ENCODE measurements around the gene PALM2AKAP2.

The PALM2AKAP2 gene

DNA sequence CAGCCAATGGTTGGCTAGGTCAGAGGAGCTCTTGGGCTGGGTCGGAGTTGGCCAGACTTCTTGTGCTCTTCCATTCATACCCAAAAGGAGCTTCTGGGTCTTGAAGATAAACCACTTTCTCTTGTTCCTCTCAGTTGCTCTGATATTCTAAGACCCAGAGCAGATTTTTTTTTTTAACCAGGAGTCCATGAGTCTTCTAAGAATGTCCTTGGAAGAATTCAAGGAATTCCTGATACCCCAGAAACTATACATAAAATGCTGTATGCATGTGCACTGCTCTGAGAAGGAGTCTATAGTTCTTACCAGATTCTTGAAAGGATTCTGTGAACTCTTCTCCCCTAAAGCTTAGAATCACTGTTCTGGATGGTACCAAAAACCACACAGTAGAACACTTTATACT, 9.9 kb upstream of the PALM2AKAP2 start:
- no peak for DNase-seq (ENCODE audit: low read depth)
- no peak overlapping the region for H3K4me3 ChIP-seq (ENCODE audit: low read depth, low read length)
- TF ChIP-seq CTCF (IDR thresholded peaks at IDR 0.05; ENCODE audit: low read depth, low read length, missing control alignments): no peak

GRCh38 chr9:109771087-109771486, 8.9 kb upstream of the PALM2AKAP2 start:
- no peak overlapping the region for H3K4me3 ChIP-seq (ENCODE audit: low read depth, low read length)
- TF ChIP-seq CTCF (IDR thresholded peaks at IDR 0.05; ENCODE audit: low read depth, low read length, missing control alignments): no peak
- no peak for DNase-seq (ENCODE audit: low read depth)

DNA sequence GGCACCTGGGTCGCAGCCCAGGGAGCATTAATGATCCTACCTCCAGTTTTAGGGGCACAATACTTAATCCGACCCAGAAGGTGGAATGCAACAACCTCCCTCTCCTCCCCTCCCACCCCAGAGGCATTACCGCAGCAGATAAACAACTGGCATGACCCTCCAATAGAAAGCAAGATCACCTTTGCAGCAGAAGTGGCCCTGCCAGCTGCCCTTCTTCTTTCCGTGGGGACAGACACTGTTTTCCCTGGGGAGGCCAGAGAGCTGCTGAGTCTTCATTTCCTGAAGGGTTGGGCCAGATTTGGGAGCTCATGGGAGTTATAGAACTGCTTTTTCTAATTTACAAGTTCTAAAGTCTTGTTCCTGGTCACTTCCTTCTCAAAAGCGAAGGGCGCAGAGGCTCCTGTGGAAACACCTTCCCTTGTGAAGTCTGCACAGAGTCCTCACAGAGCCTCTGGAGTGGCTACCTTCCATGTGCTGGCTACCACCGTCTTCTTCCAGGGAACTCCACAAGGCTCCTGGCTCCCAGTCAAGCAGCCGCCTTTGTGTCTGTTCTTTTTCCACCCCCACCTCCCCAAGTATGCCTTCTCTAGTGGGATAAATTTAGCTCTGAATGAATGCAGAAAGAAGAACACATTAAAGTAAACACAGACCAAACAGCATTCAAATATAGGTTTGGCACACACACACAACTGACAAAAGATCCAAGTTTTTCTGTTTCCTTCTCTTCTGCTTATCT, 8.0 kb upstream of the PALM2AKAP2 start:
- DNase-seq (ENCODE audit: low read depth): no peak

GRCh38 chr9:109775516-109775915, 4.5 kb upstream of the PALM2AKAP2 start:
- H3K4me3 ChIP-seq (ENCODE audit: low read depth, low read length): no peak overlapping the region
- no peak for TF ChIP-seq CTCF (IDR thresholded peaks at IDR 0.05; ENCODE audit: low read depth, low read length, missing control alignments)
- DNase-seq (ENCODE audit: low read depth): no peak

More for the DNA sequence above, 8.0 kb upstream of the PALM2AKAP2 start:
- TF ChIP-seq CTCF (IDR thresholded peaks at IDR 0.05; ENCODE audit: low read depth, low read length, missing control alignments): no peak
- H3K4me3 ChIP-seq (ENCODE audit: low read depth, low read length): no peak overlapping the region

- no peak overlapping the region for H3K4me3 ChIP-seq (ENCODE audit: low read depth, low read length)
- no peak for TF ChIP-seq CTCF (IDR thresholded peaks at IDR 0.05; ENCODE audit: low read depth, low read length, missing control alignments)
- DNase-seq (ENCODE audit: low read depth): no peak
These were observed 3.6 kb upstream of the PALM2AKAP2 start for GRCh38 chr9:109776391-109776790.

- no peak for TF ChIP-seq CTCF (IDR thresholded peaks at IDR 0.05; ENCODE audit: low read depth, low read length, missing control alignments)
- no peak for DNase-seq (ENCODE audit: low read depth)
- no peak overlapping the region for H3K4me3 ChIP-seq (ENCODE audit: low read depth, low read length)
These were observed 545 bp downstream of the PALM2AKAP2 start for GRCh38 chr9:109780453-109781033.

GRCh38 chr9:109781086-109781485, 1.1 kb downstream of the PALM2AKAP2 start:
- TF ChIP-seq CTCF (IDR thresholded peaks at IDR 0.05; ENCODE audit: low read depth, low read length, missing control alignments): no peak
- H3K4me3 ChIP-seq (ENCODE audit: low read depth, low read length): no peak overlapping the region
- no peak for DNase-seq (ENCODE audit: low read depth)

All from GM12864 (cell line).